Measurements from ENCODE around the gene PODNL1.
"Not testable (repeated sequence)": the region's sequence is repeated elsewhere in the genome, so short reads cannot be mapped to it uniquely, and the experiment has no call there.

The PODNL1 gene

DNA sequence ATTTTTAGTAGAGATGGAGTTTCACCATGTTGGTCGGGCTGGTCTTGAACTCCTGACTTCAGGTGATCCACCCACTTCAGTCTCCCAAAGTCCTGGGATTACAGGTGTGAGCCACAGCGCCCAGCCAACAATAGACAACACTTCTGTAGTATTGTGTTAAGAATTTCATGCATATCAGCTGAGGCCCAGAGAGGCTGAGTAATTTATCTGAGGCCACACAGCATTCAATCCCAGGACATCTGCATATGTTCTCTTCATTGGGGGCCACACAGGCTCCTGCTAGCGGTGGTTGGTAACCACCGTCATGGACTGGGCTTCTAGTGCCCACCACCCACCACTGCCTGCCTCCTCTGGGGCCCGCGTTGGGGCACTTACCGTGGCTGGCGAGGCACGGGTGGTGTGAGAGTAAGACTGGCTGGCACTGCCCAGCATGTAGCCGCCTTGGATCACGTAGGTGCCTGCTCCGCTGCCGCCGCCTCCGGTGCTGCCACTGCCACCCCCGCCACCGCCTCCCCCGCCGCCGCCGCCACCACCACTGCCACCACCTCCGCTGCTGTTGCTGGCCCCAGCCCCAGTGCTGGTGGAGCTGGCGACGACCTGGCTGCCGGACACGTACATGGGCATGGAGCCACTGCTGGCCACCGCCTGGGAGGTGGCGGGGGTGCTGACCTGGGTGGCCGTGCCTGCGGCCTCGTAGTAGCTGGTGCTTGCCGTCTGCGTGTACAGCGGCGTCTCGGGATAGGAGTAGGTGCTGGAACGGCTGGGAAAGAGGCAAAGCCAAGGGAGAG, 34.3 kb upstream of the PODNL1 start:
- DNase-seq = no peak

DNA sequence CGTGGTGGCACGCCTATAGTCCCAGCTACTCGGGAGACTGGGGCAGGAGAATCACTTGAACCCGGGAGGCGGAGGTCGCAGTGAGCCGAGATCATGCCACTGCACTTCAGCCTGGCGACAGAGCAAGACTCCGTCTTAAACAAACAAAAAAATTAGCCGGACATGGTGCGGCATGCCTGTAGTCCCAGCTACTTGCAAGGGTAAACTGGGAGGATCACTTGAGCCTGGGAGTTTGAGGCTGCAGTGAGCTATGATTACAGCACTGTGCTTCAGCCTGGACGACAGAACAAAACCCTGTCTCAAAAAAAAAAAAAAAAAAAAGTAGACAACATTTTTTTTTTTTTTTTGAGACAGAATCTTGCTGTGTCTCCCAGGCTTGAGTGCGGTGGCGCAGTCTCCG, 33.7 kb upstream of the PODNL1 start:
- DNase-seq = not testable (repeated sequence)

DNA sequence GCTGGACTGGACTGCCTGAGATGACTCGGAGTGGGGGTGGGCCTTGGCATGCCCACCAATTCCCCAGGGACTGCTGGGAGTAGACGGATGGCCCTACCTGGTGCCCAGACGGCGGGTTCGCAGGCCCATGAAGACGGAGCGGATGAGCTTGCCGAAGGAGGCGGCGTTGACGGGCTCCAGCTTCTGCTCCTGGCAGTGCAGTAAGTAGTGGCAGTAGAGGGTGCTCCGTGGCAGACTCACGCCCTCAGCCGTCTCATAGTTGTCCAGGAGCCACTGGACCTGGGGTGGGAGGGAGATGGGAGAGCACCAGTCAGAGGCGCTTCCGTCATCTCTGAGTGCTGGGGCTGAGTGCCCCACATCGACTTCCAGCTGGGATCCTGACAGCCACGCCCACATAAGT, 31.7 kb upstream of the PODNL1 start:
- DNase-seq = no peak

DNA sequence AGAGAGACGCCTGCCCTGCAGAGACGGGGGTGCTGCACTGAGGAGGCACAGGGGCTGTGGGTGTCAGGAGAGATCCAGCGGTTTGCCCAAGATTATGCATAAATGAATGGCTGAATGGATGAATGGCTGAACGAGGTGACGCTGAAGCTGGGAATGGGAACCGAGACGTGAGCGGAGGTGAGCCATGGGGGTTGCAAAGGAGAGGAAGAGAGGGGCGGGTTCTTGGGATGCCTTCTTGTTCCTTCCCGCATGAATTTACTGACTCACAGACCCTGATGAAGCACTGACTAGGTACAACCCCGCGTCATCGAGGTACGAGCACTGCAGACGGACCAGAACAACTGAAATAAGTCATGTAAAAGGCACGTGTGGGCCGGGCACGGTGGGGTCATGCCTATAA, 30.8 kb upstream of the PODNL1 start:
- DNase-seq = no peak

DNA sequence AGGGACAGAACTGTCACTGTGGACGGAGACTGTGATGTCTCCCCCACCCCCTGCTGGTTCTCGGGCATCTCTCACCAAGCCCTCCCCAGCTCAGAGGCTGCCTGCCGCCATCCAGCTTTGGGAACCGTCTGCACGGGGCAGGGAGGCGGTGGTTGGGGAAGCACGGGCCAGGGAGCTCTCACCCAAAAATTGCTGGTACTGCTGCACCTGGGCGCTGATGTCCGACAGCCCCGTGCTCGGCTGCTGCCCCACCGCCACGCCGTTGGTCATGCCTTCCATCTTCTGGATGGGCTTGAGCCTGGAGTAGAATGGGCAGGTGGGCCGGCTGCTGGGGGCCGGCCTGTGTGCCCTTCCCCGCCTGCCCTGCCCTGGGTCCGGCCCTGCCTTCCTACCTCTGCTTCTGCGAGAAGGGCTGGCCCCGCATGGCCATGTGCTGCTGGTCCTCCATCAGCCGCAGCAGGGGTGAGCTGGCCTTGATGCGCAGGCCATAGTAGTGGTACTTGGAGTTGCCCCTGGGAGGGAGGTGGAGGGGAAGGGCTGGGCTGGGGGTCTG, 30.2 kb upstream of the PODNL1 start:
- no peak for DNase-seq

DNA sequence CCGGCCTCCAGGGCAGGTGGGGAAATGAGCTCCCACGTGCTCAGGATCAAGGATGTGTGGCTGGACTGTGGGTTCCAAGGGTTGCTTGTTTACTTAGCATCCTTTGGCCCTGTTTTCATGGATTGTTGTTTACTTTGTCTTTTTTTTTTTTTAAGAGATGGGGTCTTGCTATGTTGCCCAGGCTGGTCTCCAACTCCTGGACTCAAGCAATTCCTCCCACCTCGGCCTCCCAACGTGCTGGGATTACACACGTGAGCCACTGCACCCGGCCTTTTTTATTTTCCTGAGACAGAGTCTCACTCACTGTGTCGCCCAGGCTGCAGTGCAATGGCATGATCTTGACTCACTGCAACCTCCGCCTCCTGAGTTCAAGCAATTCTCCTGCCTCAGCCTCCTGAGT, 29.0 kb upstream of the PODNL1 start:
- DNase-seq = not testable (repeated sequence)

DNA sequence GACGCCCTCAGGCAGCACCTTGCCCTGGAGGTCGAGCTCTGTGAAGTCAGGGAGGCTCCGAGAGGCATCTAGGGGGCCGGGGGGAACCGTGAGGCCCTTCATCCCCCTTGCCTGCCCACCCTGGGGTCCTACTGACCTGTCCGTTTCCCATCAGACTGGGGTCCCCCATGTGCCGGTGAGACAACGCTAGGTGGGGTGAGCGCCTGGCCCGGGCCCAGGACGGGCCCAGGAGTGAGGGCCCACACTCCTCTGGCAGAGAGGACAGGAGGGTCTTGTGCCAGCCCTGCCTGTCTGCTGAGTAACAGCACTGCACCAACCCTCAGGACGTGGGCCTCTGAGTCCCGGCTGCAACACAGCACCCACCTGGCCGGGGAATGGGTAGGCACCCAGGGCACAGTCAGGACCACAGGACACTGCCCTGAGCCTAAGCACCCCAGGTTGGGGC, 28.5 kb upstream of the PODNL1 start:
- no peak for DNase-seq

DNA sequence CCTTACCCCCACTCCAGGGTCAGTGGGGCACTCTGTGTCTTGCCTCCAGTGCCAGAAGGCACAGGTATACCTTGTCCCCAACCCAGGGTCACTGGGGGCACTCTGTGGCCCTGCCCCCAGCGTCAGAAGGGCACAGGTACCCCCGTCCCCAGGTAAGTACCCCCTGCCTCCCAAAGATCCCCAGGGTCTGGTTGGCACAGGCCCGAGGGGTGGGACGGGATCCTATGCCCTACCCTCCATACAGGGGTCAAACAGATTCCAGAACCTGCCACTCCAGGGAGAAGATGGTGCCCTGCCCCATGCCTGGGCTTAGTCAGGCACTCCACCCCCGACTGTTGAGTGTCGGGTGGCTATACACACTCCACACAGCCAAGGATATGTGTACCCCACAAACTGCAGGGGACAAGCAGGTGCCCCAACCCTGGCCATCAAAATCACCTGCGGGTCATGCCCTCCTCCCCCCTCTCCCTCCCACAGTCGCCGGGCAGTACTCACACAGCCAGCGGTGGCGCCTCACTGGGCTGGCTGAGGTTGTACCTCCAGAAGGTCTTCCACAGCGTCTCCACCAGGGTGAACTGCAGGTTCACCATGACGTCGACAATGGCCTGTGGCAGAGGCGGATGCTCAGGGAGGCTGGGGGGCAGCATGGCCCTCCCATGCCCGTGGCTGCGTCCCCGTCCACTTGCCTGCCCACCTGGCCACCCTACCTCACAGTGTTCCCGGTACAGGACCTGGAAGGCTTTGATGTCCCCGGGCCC, 27.9 kb upstream of the PODNL1 start:
- no peak for DNase-seq

DNA sequence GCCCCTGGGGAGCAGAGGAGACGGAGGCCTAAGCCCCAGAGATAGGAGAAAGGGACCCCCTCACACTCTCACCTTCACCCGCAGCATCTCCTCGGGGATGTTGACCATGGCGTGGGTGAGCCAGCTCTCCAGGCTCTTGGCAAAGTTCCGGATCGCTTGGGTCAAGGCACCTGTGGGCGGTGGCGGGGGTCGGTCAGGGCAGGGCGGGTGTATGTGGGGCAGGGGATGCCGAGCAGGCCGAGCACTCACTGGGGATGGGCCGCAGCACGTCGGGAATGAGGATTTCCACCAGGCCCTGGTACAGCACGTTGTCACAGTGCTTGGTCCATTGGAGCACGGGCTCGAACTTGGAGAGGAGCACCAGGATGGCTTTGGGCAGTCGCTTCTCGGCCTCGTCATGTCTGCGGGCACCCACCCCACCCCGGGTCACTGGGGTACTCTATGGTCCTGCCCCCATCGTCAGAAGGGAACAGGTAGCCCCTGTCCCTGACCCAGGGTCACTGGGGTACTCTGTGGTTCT, 27.2 kb upstream of the PODNL1 start:
- no peak for DNase-seq

DNA sequence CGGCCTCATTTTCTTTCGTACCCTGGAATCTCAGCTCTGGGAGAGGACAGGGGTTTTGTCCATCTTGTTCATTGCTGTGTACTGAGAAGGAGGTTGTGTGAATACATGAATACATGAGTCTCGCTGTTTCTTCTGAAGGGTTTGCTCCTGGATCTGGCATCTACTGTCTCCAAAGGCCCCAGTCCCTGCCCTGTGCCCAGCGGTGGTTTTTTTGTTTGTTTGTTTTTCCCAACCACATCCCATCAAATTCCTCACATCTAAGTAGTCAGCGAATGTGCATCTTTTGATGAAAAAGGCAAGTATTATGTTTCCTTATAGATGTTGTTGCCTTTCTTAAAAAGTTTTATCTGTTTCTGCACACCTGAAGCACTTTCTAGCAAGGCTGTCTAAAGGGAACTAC, 26.6 kb upstream of the PODNL1 start:
- DNase-seq = no peak

DNA sequence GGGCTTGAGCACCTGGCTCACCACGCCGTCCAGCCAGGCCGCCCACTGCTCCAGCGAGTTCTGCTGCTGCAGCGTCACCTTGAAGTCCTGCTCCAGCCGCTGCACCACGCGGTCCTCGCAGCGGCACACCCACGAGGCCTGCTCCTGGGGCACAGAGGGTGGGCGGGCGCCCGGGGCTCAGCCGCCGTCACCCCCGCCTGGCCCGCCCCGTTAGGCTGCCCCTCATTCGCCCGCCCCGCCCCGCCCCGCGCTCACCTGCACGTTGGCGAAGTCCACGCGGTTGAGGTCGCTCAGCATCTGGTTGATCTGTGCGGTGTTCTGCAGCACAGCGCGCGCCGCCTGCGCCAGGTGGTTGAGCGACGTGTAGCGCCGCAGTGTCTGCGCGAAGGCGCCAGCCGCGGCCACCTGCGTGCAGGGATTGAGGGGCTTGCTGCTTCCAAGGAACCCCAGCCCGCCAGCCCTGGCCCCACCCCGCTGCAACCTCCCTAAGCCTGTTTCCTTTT, 25.4 kb upstream of the PODNL1 start:
- no peak for DNase-seq

DNA sequence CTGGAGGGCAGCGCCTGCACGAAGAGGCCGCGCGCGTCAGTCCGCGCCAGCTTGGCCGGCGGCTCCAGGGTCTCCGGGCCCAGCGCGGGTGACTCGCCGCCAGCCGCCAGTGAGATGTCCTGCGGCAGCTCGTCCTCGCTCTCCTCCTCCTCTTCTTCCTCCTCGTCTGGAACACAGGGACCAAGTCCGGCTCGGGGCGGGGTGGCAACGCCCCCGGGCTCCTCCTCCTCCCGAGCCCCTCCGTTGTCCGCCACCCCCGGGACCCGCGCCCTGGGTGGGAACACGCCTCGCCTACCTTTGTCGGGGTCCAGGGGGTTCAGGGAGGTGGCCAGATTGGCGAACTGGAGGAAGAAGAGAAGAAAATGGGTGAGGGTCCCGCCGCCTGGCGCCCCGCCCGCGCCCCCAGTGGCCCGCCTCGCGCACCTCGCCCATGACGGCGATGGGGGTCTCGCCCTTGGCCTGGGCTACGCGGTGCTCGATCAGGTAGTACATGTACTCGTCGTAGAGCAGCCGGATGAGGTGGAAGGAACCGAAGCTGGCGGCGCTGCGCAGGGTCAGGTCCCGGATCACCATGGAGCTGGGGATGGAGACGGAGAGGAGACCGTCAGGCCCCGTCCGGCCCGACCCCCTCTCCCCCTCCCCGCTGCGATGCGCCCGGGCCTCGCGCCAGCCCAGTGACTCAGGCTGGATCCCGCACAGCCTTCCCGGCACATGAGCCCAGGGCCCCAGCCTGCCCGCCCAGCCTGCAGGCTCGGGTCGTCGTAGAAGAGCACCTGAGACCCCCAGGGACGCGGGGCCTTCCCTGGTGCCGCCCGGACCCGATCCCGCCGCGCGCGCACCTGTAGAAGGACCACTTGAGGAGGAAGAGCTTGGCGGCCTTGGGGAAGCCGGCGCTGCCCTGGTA, 24.7 kb upstream of the PODNL1 start:
- DNase-seq = peak; percentile 76

DNA sequence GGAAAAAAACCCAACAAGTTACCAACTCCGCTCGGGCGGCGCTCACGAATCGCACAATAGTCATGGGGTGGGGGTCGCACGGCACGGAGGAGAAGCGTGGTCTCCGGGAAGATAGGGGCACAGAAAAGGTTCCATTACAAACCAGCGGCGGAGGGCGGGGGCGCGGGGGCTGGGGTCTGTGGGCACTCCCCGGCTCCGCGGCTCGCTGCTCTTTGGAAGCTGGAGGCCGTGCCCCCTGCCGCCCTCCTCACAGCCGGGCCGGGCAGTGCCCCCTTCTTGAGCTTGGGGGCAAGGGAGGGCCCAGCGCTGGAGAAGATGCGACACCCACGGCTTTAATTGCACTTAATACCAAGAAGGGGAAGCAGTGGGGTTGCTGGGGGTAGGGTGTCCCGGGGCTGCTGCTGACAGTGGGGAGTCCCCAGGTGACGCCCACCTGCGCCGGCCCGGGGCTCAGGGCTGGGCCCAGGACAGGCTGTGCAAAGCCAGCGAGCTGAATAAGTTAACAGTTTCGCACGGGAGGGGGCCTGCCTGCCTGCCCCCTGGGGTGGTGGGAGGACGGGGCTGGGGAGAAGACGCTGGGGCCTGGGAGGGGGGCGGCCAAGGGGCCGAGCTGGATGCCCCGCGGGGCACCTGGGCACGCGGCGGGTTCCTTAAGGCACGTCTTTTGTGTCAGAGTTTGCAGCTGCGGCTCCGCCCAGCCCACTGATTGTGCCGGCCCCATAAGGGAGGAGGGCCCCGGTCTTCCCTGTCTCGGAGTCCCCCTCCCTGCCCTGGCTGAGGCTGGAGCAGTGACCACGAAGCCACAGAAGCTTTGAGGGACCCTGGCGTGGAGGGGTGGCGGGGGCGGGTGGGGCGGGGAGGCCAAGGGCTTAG, 23.8 kb upstream of the PODNL1 start:
- DNase-seq = peak; percentile 75

DNA sequence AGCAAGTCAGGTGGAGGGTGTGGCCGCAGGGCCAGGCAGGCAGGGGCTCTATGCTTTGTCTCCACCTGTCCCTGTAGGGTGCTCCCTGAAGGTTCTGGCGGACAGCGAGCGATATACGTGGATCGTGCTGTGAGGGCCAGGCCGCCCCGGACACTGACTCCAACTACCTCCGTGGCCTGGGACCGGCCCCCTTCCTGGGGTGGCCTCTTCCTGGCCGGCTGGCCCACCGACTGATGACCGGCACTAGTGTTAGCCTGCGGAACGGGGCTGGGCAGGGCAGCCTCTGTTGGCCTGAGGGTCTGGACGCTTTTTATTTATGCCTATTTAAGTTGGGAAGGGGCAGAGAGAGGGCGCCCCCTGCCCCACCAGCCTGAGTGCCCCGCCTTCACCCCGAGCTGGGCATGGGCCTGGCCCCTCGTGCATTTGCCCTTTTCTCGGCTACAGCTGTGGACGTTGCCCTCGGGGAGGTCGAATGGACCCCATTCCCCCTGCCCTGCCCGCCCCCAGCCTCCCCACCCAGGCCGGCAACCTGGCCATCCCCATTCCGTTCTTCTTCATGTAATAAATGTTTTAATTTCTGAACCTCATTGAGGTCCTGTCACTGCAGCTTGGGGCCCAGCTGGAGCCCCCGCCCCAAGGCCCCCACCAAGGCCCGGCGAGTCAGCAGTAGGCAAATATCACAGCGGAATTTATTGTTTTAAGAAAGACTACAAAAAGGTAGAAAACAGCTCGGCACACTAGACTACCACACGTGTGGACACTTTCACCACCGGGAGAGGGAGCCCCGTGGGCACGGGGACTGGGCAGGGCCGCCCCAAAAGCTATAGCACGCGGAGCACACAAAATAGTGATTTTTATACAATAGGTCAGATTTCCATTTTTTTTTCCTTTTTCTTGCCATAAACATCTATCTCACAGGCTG, 22.9 kb upstream of the PODNL1 start:
- no peak for DNase-seq

DNA sequence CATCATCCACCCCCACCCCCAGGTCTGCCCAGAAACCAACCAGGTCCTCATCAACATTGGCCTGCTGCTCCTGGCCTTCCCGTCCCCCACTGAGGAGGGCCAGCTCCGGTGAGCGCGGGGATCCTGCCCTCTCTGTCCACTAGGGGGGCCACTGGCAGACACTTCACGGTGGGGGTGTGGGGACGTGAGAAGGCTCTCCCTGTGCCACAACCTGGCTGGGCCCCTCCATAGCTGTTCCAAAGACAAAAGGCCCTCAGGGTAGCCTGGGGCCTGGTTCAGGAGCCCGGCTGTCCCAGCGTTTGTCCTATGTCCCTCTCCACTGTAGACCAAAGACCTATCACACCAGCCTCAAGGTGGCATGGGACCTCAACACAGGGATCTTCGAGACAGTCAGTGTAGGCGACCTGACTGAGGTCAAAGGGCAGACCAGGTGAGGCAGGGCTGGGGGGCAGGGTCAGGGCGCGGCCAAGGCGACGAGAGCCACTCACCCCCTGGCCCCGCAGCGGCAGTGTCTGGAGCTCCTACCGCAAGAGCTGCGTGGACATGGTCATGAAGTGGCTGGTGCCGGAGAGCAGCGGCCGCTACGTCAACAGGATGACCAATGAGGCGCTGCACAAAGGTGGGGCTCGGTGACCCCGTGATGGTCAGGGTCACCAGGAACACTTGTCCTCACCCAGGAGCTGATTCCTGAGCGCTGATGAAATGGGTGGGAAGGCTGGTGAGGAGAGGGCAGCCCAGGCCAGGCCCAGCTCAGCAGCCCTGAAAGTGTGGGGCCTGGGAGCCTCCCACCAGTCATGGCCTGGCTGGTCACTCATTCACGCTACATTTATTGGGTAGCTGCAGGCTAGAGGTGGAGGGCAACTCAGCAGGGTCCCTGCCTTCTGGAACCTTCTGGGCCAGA, 22.0 kb upstream of the PODNL1 start:
- DNase-seq = no peak

DNA sequence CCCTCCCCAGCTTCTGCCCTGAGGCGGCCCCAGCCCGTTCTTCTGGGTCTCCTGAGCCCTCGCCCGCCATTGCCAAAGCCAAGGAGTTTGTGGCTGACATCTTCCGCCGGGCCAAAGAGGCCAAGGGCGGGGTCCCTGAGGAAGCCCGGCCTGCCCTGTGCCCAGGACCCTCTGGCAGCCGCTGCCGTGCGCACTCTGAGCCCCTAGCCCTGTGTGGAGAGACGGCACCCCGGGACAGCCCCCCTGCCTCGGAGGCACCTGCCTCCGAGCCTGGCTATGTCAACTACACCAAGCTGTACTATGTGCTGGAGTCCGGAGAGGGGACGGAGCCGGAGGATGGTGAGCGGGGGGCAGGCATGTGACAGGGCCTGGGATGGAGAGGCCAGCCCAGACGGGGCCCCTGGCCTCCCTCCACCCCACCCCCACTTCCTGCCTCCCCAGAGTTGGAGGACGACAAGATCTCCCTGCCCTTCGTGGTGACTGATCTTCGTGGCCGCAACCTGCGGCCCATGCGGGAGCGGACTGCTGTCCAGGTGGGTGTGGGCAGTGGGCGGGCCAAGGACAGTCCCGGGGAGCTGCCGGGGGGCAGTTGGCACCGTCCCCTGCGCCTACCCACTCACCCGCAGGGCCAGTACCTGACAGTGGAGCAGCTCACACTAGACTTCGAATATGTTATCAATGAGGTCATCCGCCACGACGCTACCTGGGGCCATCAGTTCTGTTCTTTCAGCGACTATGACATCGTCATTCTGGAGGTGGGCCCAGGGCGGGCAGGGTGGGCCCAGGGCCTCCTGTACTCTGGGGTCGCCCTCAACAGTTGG, 21.1 kb upstream of the PODNL1 start:
- no peak for DNase-seq

DNA sequence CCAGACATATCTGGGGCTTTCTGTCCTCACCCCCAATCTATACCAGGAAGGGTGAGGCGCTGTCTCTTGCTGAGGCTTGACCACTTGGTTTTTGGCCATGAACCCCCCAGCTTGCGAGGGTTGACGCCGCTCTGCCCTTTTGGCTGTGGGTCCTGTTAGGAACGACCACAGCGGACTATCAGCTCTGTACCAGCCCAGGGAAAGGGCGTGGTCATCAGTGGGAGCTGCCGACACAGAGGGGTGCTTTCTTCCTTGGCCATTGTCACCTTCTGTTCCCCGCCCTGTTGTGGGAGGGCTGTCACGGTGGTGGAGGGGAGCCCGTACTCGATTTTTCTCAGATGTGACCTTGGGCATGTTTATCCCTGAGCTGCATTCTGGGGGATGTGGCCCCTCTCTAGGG, 19.8 kb upstream of the PODNL1 start:
- DNase-seq = no peak

DNA sequence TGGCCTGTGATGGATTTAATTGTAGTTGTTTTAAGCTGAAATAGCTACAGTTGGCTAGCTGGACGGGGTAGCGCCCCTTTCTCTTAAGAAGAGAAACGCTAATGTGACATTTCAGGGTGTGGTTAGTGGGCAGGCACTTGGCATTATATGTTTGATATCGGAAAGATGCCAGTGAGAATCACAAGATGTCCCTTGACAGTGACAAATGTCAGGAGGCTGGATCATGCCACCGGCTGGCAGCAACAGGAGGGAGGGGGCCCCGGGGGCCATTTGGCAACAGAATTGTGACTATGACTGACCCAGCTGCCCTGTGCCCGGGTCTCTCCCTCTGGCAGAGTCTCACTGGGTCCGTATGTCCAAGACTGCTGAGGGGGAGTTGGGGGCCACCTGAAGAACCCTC, 18.8 kb upstream of the PODNL1 start:
- no peak for DNase-seq

All from right forelimb (tissue), 1 donor.